ENCODE measurements around the gene COL6A2.

DNA sequence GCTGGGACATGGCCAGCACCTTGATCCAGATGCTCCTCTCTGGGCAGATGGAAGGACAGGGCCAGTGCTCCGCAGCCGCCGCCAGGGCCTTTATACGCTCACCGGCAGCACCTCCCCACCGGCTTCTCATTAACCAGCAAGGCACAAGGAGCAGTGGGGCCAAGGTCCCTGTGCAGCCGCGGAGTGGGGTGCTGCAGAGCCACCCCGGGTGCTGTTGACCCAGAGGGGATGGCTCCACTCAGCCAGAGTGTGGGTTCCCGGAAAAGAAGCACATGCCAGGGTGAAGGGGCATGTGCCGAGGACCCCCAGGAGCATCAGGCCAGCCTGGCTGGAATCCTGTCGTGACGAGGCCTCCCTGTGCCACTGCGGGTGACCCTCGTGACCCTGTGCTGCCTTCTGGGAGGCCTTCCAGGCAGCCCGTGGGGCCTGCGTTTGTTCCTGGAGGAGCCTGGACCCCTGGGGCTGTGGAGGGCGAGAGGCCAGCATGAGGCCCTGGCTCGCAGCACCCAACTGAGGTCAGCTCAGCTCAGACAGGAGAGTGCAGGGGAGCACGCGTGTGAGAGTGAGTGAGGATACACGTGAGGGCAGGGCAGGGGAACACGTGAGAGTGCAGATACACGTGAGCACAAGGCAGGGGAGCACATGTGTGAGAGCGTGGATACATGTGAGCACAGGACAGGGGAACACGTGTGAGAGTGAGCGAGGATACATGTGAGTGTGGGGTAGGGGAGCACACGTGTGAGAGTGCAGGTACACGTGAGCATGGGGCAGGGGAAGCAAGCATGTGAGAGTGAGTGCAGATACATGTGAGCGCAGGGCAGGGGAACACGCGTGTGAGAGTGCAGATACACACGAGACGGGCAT, 57.8 kb downstream of the COL6A2 start, which contains the start of gene FTCD:
- TF ChIP-seq, protein P1, sequence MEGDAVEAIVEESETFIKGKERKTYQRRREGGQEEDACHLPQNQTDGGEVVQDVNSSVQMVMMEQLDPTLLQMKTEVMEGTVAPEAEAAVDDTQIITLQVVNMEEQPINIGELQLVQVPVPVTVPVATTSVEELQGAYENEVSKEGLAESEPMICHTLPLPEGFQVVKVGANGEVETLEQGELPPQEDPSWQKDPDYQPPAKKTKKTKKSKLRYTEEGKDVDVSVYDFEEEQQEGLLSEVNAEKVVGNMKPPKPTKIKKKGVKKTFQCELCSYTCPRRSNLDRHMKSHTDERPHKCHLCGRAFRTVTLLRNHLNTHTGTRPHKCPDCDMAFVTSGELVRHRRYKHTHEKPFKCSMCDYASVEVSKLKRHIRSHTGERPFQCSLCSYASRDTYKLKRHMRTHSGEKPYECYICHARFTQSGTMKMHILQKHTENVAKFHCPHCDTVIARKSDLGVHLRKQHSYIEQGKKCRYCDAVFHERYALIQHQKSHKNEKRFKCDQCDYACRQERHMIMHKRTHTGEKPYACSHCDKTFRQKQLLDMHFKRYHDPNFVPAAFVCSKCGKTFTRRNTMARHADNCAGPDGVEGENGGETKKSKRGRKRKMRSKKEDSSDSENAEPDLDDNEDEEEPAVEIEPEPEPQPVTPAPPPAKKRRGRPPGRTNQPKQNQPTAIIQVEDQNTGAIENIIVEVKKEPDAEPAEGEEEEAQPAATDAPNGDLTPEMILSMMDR (conservative IDR thresholded peaks at IDR 0.05; ENCODE audit: low read depth, low read length), result no peak
- TF ChIP-seq EZH2 (IDR thresholded peaks at IDR 0.05; ENCODE audit: borderline replicate concordance, low read depth, low read length, poor library complexity, severe bottlenecking), result no peak
